ENCODE measurements around the gene LSM4. TPM values are rescaled to one million over a fixed set of nuclear protein-coding genes. Genes with fewer than 3 reads are reported as not detected.

LSM4 gene
- total and polyA plus RNA-seq, 2 of the 13 experiments (the other 11 are each of a cell fraction or from before 2014, with no cell fraction given): 65.8 to 166 TPM

- TF ChIP-seq ZNF343 (CRISPR knock-in tag; IDR thresholded peaks at IDR 0.05) (peak; percentile 62; the same call in 1 of the 2 replicates), PBX3 (CRISPR knock-in tag; IDR thresholded peaks at IDR 0.05; ENCODE audit: borderline replicate concordance) (no peak), JDP2 (CRISPR knock-in tag; IDR thresholded peaks at IDR 0.05; ENCODE audit: borderline replicate concordance) (no peak), MZF1 (CRISPR knock-in tag; IDR thresholded peaks at IDR 0.05; ENCODE audit: borderline replicate concordance) (no peak), ZFP36L2 (CRISPR knock-in tag; IDR thresholded peaks at IDR 0.05) (no peak), ELF1 (CRISPR knock-in tag; IDR thresholded peaks at IDR 0.05) (no peak; the same call in 1 of the 2 replicates), JARID2 (CRISPR knock-in tag; IDR thresholded peaks at IDR 0.05; ENCODE audit: insufficient replicate concordance) (no peak), ZBTB14 (CRISPR knock-in tag; IDR thresholded peaks at IDR 0.05) (no peak), MLX (CRISPR knock-in tag; IDR thresholded peaks at IDR 0.05) (no peak), NFYC (CRISPR knock-in tag; IDR thresholded peaks at IDR 0.05) (no peak), WIZ (CRISPR knock-in tag; IDR thresholded peaks at IDR 0.05) (no peak), TBL1XR1 (IDR thresholded peaks at IDR 0.05; ENCODE audit: borderline replicate concordance, low read length, partially characterized antibody) (no peak), ZNF333 (CRISPR knock-in tag; IDR thresholded peaks at IDR 0.05; ENCODE audit: borderline replicate concordance) (no peak), MIXL1 (CRISPR knock-in tag; IDR thresholded peaks at IDR 0.05) (no peak), SNAPC5 (CRISPR knock-in tag; IDR thresholded peaks at IDR 0.05; ENCODE audit: borderline replicate concordance) (no peak), MED8 (CRISPR knock-in tag; IDR thresholded peaks at IDR 0.05; ENCODE audit: insufficient replicate concordance) (no peak), PHF21A (CRISPR knock-in tag; IDR thresholded peaks at IDR 0.05) (peak; percentile 69; the same call in 1 of the 2 replicates), ZSCAN29 (CRISPR knock-in tag; conservative IDR thresholded peaks at IDR 0.05) (peak; percentile 91), SMYD3 (CRISPR knock-in tag; IDR thresholded peaks at IDR 0.05) (0 out of 2 replicates have a peak, but pooled peaks have one; percentile 31), NCOA1 (CRISPR knock-in tag; IDR thresholded peaks at IDR 0.05) (no peak), CBX1 (IDR thresholded peaks at IDR 0.05; ENCODE audit: low read depth) (peak; percentile 52), ZNF878 (CRISPR knock-in tag; IDR thresholded peaks at IDR 0.05) (peak; percentile 88)
Measured at GRCh38 chr19:18304458-18305310, 18.2 kb downstream of the LSM4 start (continued).
